GM06990 (cell line): Measurements from ENCODE around the gene TMEM209.
"Not testable (repeated sequence)": the region's sequence is repeated elsewhere in the genome, so short reads cannot be mapped to it uniquely, and the experiment has no call there.

Source experiments
- DNase-seq: peaks from one replicate; pipeline ENCODE4 v3.0.0-alpha.2; 2011; ENCODE audit not compliant: insufficient read length; ENCODE audit errors: extremely low read depth
- H3K27me3 ChIP-seq: replicated peaks from 2 replicates; pipeline ENCODE4 v1.6.0; 2011; ENCODE audit warnings: low read length; ENCODE audit not compliant: control insufficient read depth, insufficient read depth
- H3K36me3 ChIP-seq: 2 replicates; pipeline ENCODE4 v1.5.1; 2011; ENCODE audit warnings: low read length; ENCODE audit not compliant: control insufficient read depth, insufficient read depth
- H3K4me3 ChIP-seq: replicated peaks from 2 replicates; pipeline ENCODE4 v1.5.1; 2011; ENCODE audit warnings: low read depth, mild to moderate bottlenecking, control low read depth, low read length
- CTCF ChIP-seq: IDR thresholded peaks from 2 replicates; pipeline ENCODE4 v1.5.1; 2011; ENCODE audit warnings: low read length, control low read depth, mild to moderate bottlenecking, inconsistent platforms; ENCODE audit not compliant: insufficient read depth, poor library complexity, severe bottlenecking

Gene TMEM209

GRCh38 chr7:130240240-130240639 lies 35.0 kb upstream of the TMEM209 start:
- TF ChIP-seq CTCF, result no peak
- no peak overlapping the region for H3K4me3 ChIP-seq
- no peaks in the 10 kb centered on the region; the same call in 1 of the 2 replicates for H3K36me3 ChIP-seq
- H3K27me3 ChIP-seq, result no peaks in the 10 kb centered on the region
- DNase-seq, result no peak

- H3K4me3 ChIP-seq, DNase-seq, H3K36me3 ChIP-seq, H3K27me3 ChIP-seq: not testable (repeated sequence)
These were observed 31.2 kb upstream of the TMEM209 start for GRCh38 chr7:130236361-130236760.

GRCh38 chr7:130234078-130234477 lies 28.9 kb upstream of the TMEM209 start:
- H3K4me3 ChIP-seq, result no peak overlapping the region
- H3K27me3 ChIP-seq, result no peaks in the 10 kb centered on the region
- TF ChIP-seq CTCF, result no peak
- no peaks in the 10 kb centered on the region; the same call in 1 of the 2 replicates for H3K36me3 ChIP-seq
- no peak for DNase-seq

GRCh38 chr7:130232209-130232608 lies 27.0 kb upstream of the TMEM209 start:
- H3K36me3 ChIP-seq, result no peaks in the 10 kb centered on the region; the same call in 1 of the 2 replicates
- TF ChIP-seq CTCF, result no peak
- H3K4me3 ChIP-seq, result no peak overlapping the region
- no peak for DNase-seq
- H3K27me3 ChIP-seq, result no peaks in the 10 kb centered on the region

GRCh38 chr7:130231792-130232191 lies 26.6 kb upstream of the TMEM209 start:
- no peak for TF ChIP-seq CTCF

GRCh38 chr7:130229981-130230380 lies 24.8 kb upstream of the TMEM209 start:
- H3K36me3 ChIP-seq, DNase-seq, H3K27me3 ChIP-seq, H3K4me3 ChIP-seq: not testable (repeated sequence)

More at GRCh38 chr7:130231792-130232191, 26.6 kb upstream of the TMEM209 start:
- Histone ChIP-seq H3K36me3 (no peaks in the 10 kb centered on the region; the same call in 1 of the 2 replicates), H3K27me3 (no peaks in the 10 kb centered on the region), H3K4me3 (no peak overlapping the region)
- no peak for DNase-seq

- DNase-seq, result no peak
- H3K36me3 ChIP-seq, result no peaks in the 10 kb centered on the region
- H3K4me3 ChIP-seq, result no peak overlapping the region
- H3K27me3 ChIP-seq, result no peaks in the 10 kb centered on the region
- TF ChIP-seq CTCF, result no peak
These were observed 23.8 kb upstream of the TMEM209 start for GRCh38 chr7:130228840-130229502.
